Type B pancreatic cell (in vitro differentiated cells): ENCODE measurements around the gene AMBRA1. TPM values are rescaled to one million over a fixed set of nuclear protein-coding genes. Genes with fewer than 3 reads are reported as not detected.

Source experiments
- DNase-seq: peaks from one replicate; pipeline ENCODE4 v3.0.0; 2021; ENCODE audit warnings: mixed read lengths; ENCODE audit not compliant: unreplicated experiment; ENCODE audit errors: extremely low spot score
- H3K27ac Mint-ChIP-seq: 2 replicates; pipeline ENCODE4 v1.8.0; 2021; ENCODE audit warnings: mild to moderate bottlenecking, mixed read lengths
- H3K27me3 Mint-ChIP-seq: 2 replicates; pipeline ENCODE4 v1.8.0; 2021; ENCODE audit warnings: mixed read lengths
- H3K36me3 Mint-ChIP-seq: 2 replicates; pipeline ENCODE4 v1.8.0; 2021; ENCODE audit warnings: mixed read lengths
- H3K4me1 Mint-ChIP-seq: one replicate; pipeline ENCODE4 v1.8.0; 2021; ENCODE audit warnings: mixed read lengths; ENCODE audit not compliant: unreplicated experiment
- H3K4me3 Mint-ChIP-seq: 2 replicates; pipeline ENCODE4 v1.8.0; 2021; ENCODE audit warnings: mild to moderate bottlenecking, mixed read lengths
- H3K9me3 Mint-ChIP-seq: 2 replicates; pipeline ENCODE4 v1.8.0; 2021; ENCODE audit warnings: mixed read lengths
- CTCF ChIP-seq: fragments of 200-600 bp; sonication (generic); conservative IDR thresholded peaks from 2 replicates; pipeline ENCODE4 v1.5.0; 2021; ENCODE audit warnings: antibody characterized with exemption, mild to moderate bottlenecking
- total RNA-seq: library from RNA; stranded (reverse); gene quantifications from 2 replicates; pipeline ENCODE4 v1.2.1, GENCODE V29; 2021; ENCODE audit warnings: low replicate concordance

The AMBRA1 gene
- total RNA-seq, 1 donor from 2014 or later, result 38.8 TPM

DNA sequence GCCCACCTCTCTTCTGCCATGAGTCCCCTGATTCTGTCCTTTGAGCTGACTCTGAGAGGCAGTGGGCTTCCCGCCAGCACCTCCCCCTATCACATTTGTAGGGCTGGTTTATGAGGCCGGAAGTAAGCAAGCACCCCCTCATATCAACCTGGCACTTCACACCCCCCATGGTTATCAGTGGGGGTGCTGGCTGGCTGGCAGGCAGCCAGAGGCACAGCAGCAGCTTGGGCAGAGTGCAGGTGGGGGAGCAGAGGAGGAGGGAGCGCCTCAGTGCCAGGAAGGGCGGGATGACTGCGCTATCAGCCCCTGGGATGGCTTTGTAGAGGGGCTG lies 179.4 kb downstream of the AMBRA1 start:
- DNase-seq, result no peak
- H3K36me3 Mint-ChIP-seq, result peaks cover 11% of the 10 kb centered on the region
- no peak overlapping the region for H3K4me3 Mint-ChIP-seq
- no peak overlapping the region for H3K27ac Mint-ChIP-seq
- H3K4me1 Mint-ChIP-seq, result peaks cover 5% of the 10 kb centered on the region
- no peaks in the 10 kb centered on the region for H3K27me3 Mint-ChIP-seq
- H3K9me3 Mint-ChIP-seq, result no peaks in the 10 kb centered on the region
- no peak for TF ChIP-seq CTCF

- Mint-ChIP-seq H3K9me3 (no peaks in the 10 kb centered on the region), H3K27me3 (no peaks in the 10 kb centered on the region), H3K36me3 (peaks cover 11% of the 10 kb centered on the region), H3K27ac (no peak overlapping the region), H3K4me3 (no peak overlapping the region), H3K4me1 (peaks cover 5% of the 10 kb centered on the region)
- no peak for TF ChIP-seq CTCF
- DNase-seq, result no peak
Measured at GRCh38 chr11:46413760-46414465, 179.9 kb downstream of the AMBRA1 start.

- no peak for DNase-seq
- H3K27me3 Mint-ChIP-seq, result no peaks in the 10 kb centered on the region
- TF ChIP-seq CTCF, result no peak
- no peaks in the 10 kb centered on the region for H3K9me3 Mint-ChIP-seq
- H3K4me1 Mint-ChIP-seq, result peaks cover under 1% of the 10 kb centered on the region
- peaks cover 3% of the 10 kb centered on the region for H3K36me3 Mint-ChIP-seq
- no peak overlapping the region for H3K27ac Mint-ChIP-seq
- no peak overlapping the region for H3K4me3 Mint-ChIP-seq
Measured at GRCh38 chr11:46410021-46410420, 183.8 kb downstream of the AMBRA1 start.

DNA sequence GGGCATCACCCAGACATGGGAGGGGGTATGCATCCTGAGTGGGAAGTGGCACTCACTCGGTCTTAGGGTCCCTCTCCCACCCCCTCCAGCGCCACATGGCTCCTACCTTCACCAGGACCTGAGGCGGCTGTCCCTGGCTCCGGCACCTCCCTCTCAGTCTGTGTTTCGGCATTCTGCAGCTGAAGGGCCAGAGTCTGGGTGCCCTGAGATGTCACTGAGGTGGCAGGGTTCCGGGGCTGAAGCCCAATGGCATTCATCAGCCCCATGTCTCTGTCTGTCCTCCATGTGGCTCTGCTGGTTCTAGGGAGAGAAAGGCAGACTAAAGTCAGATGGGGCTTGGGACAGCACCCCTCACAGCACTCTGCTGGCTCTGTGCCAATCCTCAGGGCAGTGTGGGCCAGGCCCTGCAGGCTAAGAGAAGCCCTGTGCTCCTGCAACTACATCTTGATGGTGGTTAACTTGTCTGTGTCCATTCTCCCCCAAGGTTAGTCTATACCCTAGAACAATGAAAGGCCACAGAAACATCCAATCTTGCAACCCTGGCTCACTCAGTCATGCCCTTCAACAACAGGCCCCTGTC lies 185.3 kb downstream of the AMBRA1 start:
- Mint-ChIP-seq H3K4me3 (no peak overlapping the region), H3K36me3 (peaks cover 4% of the 10 kb centered on the region), H3K27ac (no peak overlapping the region), H3K4me1 (peaks cover 4% of the 10 kb centered on the region), H3K27me3 (no peaks in the 10 kb centered on the region), H3K9me3 (no peaks in the 10 kb centered on the region)
- DNase-seq, result no peak
- TF ChIP-seq CTCF, result no peak

DNA sequence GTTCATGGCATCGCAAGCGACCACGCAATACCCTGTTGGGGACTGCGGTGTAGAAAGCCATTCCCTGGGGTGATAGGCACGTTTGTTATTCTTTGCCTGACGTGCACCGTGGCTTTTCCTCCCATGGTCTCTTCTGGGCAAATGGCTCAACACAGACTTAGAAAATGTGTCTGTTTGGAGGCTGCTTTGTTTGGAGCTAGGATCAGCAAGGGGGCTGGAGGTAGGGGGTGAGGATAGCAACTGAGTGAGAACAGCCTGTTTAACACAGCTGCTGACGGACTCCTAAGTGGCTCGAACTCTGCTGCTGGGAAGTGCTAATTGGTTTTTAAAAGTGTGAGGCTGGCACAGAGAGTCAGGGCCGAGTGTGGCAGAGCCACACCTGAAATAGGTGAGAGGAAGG lies 186.2 kb downstream of the AMBRA1 start:
- Mint-ChIP-seq H3K9me3 (no peaks in the 10 kb centered on the region), H3K4me1 (peaks cover 13% of the 10 kb centered on the region), H3K4me3 (no peak overlapping the region), H3K36me3 (peaks cover 8% of the 10 kb centered on the region), H3K27ac (no peak overlapping the region), H3K27me3 (no peaks in the 10 kb centered on the region)
- TF ChIP-seq CTCF, result no peak
- no peak for DNase-seq
